Measurements from ENCODE around the gene DRD2.

GRCh38 chr11:113460469-113460868, 14.7 kb downstream of the DRD2 start:
- TF ChIP-seq CTCF (IDR thresholded peaks at IDR 0.05; ENCODE audit: insufficient read depth, low read length, poor library complexity, severe bottlenecking), result no peak
- no peak for TF ChIP-seq EZH2phosphoT487 (conservative IDR thresholded peaks at IDR 0.05; ENCODE audit: low read length)
